GM12872 (cell line): Measurements from ENCODE around the gene MID2.

Source experiments
- TF ChIP-seq, protein P1 (sequence below): IDR thresholded peaks from 3 replicates; pipeline ENCODE4 v1.5.1; 2011; ENCODE audit warnings: low read depth, mild to moderate bottlenecking, low read length, moderate library complexity; ENCODE audit not compliant: insufficient read depth

Gene MID2

DNA sequence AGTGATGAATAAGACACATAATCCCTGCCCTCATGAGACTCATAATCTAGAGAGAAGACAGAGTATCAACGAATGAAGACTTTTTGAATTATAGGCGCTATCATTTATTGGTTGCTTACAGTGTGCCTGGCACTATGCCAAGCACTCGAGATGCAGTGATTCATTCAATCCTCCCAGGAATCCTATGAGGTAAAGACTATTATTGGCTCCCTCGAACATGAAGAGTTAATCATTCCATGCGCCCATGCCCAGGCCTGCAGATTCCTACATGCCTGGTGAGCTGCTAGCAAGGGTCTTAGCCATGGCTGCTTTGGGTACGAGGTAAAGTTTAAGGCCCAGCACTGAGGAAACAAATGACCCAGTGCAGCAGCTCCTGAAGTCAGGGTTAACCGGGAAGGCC, 109.5 kb downstream of the MID2 start:
- TF ChIP-seq, protein P1, sequence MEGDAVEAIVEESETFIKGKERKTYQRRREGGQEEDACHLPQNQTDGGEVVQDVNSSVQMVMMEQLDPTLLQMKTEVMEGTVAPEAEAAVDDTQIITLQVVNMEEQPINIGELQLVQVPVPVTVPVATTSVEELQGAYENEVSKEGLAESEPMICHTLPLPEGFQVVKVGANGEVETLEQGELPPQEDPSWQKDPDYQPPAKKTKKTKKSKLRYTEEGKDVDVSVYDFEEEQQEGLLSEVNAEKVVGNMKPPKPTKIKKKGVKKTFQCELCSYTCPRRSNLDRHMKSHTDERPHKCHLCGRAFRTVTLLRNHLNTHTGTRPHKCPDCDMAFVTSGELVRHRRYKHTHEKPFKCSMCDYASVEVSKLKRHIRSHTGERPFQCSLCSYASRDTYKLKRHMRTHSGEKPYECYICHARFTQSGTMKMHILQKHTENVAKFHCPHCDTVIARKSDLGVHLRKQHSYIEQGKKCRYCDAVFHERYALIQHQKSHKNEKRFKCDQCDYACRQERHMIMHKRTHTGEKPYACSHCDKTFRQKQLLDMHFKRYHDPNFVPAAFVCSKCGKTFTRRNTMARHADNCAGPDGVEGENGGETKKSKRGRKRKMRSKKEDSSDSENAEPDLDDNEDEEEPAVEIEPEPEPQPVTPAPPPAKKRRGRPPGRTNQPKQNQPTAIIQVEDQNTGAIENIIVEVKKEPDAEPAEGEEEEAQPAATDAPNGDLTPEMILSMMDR = no peak

DNA sequence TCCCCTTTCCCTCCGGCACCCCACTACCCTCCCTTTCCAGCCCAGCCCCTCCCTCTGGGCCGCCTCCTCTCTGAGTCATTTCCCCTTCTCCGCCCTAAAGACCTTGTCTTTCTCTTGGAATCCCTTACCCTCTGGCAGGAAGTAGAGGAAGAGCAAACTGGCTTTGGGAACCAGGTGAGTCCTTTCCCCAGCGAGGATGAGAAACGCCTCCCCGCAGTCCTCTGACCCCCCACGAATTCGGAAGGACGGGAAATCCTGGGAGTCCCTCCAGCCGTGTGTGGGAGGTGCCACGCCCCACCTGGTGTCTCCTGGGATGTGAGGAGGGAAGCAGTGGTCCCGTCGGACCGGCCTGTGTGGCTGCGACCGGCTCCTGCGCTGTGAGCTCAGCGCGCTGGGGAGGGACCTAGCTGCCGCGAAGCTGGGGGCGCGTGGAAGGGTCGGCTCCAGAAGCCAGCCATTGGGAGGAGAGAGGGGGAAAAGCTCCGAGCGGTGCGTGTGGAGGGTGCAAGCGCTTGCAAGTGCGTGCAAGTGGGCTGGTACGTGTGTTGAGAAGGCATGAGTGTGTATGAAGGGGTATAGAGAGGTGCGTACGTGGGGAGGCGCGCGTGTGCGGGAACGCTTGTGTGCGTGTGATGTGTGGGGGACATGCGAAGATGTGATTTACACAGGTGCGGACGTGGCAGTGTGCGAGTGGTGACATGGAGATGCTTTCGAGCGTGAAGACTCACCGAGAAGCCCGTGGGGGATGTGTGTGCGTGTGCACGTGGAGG, 110.2 kb downstream of the MID2 start:
- TF ChIP-seq, protein P1 = no peak

DNA sequence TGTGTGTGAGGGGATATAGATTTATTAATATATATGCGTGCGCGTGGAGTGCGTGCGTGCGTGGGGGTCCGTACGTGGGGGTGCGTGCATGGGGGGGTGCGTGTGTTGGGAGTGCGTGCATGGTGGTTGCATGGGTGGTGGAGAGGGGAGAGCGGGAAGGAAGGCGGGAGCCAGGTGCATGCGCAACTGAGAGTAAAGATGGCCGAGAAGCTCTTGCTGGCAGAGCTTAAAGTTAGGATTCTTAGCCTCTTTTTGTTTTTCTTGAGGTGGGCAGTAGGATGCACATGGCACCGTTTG, 110.7 kb downstream of the MID2 start:
- TF ChIP-seq, protein P1 = no peak

DNA sequence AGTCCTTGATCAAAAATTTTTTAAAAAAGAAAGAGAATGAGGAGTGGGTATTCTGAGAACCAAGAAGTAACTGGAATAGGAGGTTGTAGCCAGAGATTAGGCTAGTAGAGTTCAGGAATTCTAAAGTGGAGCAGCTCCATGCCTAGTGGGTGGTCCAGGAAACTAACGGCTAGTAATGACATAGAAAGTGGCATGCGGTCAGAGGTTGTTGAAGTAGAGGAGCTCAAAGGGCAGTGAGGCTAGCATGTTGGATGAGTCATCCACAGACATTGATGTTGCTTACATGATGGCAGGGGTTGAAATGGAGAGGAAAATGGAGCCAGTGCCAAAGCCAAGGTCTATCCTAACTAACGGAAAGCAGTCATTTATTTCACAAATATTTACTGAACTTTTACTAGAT, 114.4 kb downstream of the MID2 start:
- TF ChIP-seq, protein P1 = no peak

DNA sequence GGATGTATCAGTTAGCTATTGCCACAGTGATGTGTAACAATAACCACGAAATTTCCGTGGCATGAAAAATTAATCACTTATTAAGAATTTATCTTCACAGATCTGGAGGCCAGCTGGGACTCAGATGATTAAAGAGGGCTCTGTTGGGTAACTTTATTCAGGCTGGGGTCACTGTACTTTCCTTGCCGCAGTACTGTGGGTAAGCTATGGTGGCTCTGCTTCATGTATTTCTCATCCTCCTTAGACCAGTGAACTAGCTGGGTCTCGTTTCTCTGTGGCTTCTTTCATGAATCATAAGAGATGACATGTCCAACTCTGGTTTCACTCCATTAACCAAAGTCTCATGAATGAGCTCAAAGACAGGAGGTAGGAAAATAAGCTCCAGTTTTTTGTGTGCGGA, 143.0 kb downstream of the MID2 start:
- TF ChIP-seq, protein P1 = no peak

DNA sequence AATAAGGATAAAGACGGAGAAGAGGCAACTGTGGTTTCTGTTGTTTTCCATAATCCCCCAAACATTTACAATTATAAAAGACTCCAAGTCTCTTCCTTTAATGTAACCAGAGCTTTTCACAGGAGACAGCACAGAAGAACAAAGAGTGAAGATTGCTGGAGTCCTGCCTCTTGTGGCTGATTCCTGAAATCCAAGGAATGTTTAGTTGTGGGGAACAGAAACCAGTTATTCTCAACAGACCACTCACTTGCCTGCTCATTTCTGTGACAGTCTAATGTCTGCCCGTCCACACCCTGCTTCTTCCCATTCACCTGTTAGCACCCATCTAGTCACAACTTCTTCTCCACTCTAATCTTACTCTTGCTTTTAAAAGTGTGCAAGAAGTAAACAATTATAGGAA, 144.4 kb downstream of the MID2 start:
- TF ChIP-seq, protein P1 = no peak

DNA sequence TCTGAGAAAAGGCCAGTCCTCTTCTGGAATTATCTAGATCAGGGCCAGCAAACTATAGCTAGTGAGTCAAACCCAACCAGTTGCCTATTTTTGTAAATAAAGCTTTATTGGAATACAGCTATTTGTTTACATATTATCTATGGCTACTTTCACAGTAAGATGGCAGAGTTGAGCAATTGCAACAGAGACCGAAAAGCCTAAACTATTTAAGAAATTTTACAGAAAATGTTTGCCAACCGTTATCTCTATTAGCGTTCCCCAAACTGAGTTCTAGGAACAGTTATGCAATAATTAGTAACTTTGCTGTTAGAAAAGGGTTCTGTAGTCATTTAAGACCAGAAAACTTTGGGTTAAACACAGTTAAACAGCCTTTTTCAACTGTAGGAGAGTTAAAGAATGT, 146.0 kb downstream of the MID2 start:
- TF ChIP-seq, protein P1 = no peak
